Transverse colon (tissue), 4 donors: ENCODE measurements around the gene NPPB.

Experiments used
- EP300 ChIP-seq: sonication (generic); formaldehyde crosslinking; IDR thresholded peaks from one replicate; pipeline ENCODE4 v1.6.1; 2017; ENCODE audit warnings: antibody characterized with exemption, low read depth
- POLR2A ChIP-seq: fragments of 450-650 bp; IDR thresholded peaks from one replicate; pipeline ENCODE4 v1.6.1; 2016; ENCODE audit warnings: antibody characterized with exemption, mild to moderate bottlenecking, moderate library complexity
- POLR2AphosphoS5 ChIP-seq, 3 donors: sonication (generic); formaldehyde crosslinking; IDR thresholded peaks; one replicate each; pipeline ENCODE4 v1.6.1; 2016; ENCODE audit warnings: antibody characterized with exemption in 3 of 3
- TF ChIP-seq, protein P1 (sequence below), 5 experiments: fragments of 200-600 bp in 3 of 5; fragments of 450-650 bp in 2 of 5; sonication (generic) in 3 of 5; IDR thresholded peaks; 1 replicate in 2 of 5; 2 replicates in 3 of 5; pipeline ENCODE4 v1.5.1; 2016 to 2017; ENCODE audit warnings: antibody characterized with exemption in 5 of 5, inconsistent platforms in 3 of 5, mild to moderate bottlenecking in 2 of 5, moderate library complexity in 1 of 5

DNA sequence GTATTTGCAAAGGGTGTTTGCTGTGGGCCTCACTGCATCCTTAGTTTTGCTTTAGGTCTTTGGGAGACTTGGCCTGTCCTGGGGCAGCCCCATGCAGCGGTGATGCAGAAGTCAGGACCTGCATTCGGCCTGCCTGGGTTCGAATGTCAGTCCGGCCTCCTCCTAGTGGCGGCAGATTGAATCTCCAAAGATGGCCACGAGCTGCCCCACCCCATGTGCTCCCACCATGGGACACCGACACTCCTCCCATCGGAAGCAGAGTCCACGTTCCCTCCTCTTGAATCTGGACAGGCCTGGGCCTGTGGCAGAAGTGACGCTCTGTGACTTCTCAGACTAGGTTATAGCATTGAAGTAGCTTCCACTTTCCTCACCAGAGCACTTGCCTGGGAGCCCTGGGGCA is 16.3 kb upstream of the NPPB start:
- TF ChIP-seq, protein P1, sequence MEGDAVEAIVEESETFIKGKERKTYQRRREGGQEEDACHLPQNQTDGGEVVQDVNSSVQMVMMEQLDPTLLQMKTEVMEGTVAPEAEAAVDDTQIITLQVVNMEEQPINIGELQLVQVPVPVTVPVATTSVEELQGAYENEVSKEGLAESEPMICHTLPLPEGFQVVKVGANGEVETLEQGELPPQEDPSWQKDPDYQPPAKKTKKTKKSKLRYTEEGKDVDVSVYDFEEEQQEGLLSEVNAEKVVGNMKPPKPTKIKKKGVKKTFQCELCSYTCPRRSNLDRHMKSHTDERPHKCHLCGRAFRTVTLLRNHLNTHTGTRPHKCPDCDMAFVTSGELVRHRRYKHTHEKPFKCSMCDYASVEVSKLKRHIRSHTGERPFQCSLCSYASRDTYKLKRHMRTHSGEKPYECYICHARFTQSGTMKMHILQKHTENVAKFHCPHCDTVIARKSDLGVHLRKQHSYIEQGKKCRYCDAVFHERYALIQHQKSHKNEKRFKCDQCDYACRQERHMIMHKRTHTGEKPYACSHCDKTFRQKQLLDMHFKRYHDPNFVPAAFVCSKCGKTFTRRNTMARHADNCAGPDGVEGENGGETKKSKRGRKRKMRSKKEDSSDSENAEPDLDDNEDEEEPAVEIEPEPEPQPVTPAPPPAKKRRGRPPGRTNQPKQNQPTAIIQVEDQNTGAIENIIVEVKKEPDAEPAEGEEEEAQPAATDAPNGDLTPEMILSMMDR (IDR thresholded peaks at IDR 0.05) = no peak
- TF ChIP-seq EP300 (no peak), POLR2AphosphoS5 (IDR thresholded peaks at IDR 0.05) (no peak), POLR2A (no peak)
